ENCODE data around the gene PPP4R1.

Gene PPP4R1

DNA sequence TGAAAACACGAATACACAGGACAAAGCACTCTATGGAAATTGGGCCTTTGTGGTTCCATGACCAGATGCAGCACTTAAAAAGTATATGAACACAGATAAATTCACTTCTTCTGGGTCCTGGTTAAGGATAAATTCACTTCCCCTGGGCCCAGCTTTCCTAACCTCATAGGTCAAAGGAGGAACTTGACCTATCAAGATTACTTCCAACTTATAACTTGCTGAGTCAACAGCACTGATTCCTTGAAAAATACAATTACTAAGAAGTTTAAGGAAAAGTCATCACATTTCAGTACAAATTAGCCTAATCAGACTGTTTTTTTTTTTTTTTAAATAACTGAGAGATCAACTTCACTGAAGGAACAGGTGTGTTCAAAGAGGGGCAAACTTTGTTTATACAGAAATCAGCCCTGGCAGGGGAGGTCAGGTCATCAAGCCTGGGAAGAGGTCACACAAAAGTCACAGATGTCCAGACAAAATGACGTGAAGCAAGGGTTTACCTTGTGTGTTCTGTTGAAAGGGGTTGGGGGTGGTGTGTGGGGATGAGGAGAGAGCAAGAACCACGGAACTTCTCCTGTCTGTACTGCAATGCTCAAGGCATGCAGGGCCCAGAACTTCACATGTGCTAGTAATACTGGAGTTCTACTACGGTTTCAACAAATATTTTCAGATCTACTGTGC is 55.8 kb downstream of the PPP4R1 start:
- H3K36me3 ChIP-seq (ENCODE audit: control insufficient read depth in 5 of 5, insufficient read depth in 5 of 5, low read length in 5 of 5) = peaks cover 41 to 84% (median 73%) of the 10 kb centered on the region in 5 donors
- no peaks in the 10 kb centered on the region for H3K9me3 ChIP-seq (ENCODE audit: control insufficient read depth in 5 of 5, low read length in 5 of 5)
- no peaks in the 10 kb centered on the region for H3K27me3 ChIP-seq (ENCODE audit: control insufficient read depth in 5 of 5, insufficient read depth in 4 of 5, low read length in 5 of 5)
- no peak overlapping the region for H3K4me3 ChIP-seq (ENCODE audit: low read depth in 1 of 5, low read length in 5 of 5)
- H3K4me1 ChIP-seq (ENCODE audit: control insufficient read depth in 5 of 5, insufficient read depth in 5 of 5, low read length in 5 of 5) = peaks cover 0 to 4% (median 0%) of the 10 kb centered on the region in 5 donors
- H3K27ac ChIP-seq (ENCODE audit: low read depth, low read length) = no peak overlapping the region
- H3K9ac ChIP-seq (ENCODE audit: low read length in 5 of 5) = no peak overlapping the region

DNA sequence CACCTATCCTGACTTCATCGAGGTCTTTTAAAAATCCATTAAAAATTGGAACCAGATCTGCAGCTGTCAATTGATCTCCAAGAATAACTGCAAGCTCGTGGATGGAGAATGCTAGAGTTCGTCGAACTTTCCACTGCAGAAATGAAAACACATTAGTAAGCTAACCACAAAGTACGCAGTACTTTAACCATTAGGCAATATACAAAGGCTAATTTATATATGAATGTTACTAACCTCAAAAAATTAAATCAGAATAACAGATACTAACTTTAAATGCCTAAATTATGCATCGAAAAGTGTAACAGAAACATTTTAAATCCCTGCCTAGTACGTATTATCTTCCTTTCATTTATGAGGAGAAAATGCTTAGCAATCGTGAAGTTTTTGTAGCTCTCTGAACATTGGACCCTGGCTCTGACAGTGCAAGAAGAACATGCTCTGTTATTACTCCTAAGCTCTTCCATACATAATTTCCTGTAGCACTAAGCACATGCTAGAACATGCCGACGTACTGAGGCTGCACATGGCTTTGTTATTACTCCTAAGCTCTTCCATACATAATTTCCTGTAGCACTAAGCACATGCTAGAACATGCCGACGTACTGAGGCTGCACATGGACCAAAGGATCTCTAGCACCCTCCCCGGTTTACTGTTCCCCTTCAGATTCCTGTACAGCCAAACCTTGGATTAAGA is 57.0 kb downstream of the PPP4R1 start:
- no peaks in the 10 kb centered on the region for H3K4me1 ChIP-seq (ENCODE audit: control insufficient read depth in 5 of 5, insufficient read depth in 5 of 5, low read length in 5 of 5)
- H3K27ac ChIP-seq (ENCODE audit: low read depth, low read length) = no peak overlapping the region
- H3K27me3 ChIP-seq (ENCODE audit: control insufficient read depth in 5 of 5, insufficient read depth in 4 of 5, low read length in 5 of 5) = no peaks in the 10 kb centered on the region
- no peak overlapping the region for H3K4me3 ChIP-seq (ENCODE audit: low read depth in 1 of 5, low read length in 5 of 5)
- peaks cover 0 to 3% (median 0%) of the 10 kb centered on the region in 5 donors for H3K9me3 ChIP-seq (ENCODE audit: control insufficient read depth in 5 of 5, low read length in 5 of 5)
- no peak overlapping the region for H3K9ac ChIP-seq (ENCODE audit: low read length in 5 of 5)
- H3K36me3 ChIP-seq (ENCODE audit: control insufficient read depth in 5 of 5, insufficient read depth in 5 of 5, low read length in 5 of 5) = peaks cover 45 to 83% (median 72%) of the 10 kb centered on the region in 5 donors

DNA sequence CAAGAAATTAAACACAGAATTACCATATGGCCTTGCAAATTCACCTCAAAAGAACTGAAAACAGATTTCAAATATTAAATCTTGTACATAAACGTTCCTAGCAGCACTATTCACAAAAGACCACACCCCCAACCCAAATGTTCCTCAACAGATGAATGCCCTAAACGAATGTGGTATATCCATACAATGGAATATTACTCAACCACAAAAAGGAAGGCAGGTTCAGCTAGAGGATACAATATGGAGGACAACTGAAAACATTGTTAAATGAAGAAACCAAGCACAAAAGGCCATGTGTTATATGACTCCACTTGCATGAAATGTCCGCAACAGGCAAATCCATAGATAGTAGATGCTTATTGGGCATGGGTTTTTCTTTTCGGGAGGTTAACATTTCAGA is 61.7 kb downstream of the PPP4R1 start:
- Histone ChIP-seq H3K27ac (ENCODE audit: low read depth, low read length) (no peak overlapping the region), H3K4me1 (ENCODE audit: control insufficient read depth in 5 of 5, insufficient read depth in 5 of 5, low read length in 5 of 5) (no peaks in the 10 kb centered on the region), H3K27me3 (ENCODE audit: control insufficient read depth in 5 of 5, insufficient read depth in 4 of 5, low read length in 5 of 5) (no peaks in the 10 kb centered on the region), H3K4me3 (ENCODE audit: low read depth in 1 of 5, low read length in 5 of 5) (no peak overlapping the region), H3K9me3 (ENCODE audit: control insufficient read depth in 5 of 5, low read length in 5 of 5) (peaks cover 0 to 3% (median 0%) of the 10 kb centered on the region in 5 donors), H3K9ac (ENCODE audit: low read length in 5 of 5) (no peak overlapping the region), H3K36me3 (ENCODE audit: control insufficient read depth in 5 of 5, insufficient read depth in 5 of 5, low read length in 5 of 5) (peaks cover 36 to 93% (median 75%) of the 10 kb centered on the region in 5 donors)

DNA sequence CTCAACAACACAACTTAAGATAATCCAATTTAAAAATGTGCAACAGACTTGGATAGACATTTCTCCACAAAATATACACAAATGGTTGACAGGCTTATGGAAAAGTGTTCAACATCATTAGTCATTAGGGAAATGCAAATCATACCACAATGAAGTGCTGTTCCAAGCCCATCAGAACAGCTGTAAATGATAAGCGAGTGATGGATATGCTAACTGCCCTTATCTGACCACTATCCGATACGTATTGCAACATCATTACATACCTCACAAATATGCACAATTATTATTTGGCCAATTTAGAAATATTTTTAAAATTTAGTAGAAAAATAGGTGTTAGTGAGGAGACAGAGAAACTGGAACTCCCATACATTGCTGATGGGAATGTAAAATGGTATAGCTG is 62.2 kb downstream of the PPP4R1 start:
- Histone ChIP-seq H3K4me1 (ENCODE audit: control insufficient read depth in 5 of 5, insufficient read depth in 5 of 5, low read length in 5 of 5) (no peaks in the 10 kb centered on the region), H3K9me3 (ENCODE audit: control insufficient read depth in 5 of 5, low read length in 5 of 5) (peaks cover 0 to 3% (median 0%) of the 10 kb centered on the region in 5 donors), H3K4me3 (ENCODE audit: low read depth in 1 of 5, low read length in 5 of 5) (no peak overlapping the region), H3K27ac (ENCODE audit: low read depth, low read length) (no peak overlapping the region), H3K27me3 (ENCODE audit: control insufficient read depth in 5 of 5, insufficient read depth in 4 of 5, low read length in 5 of 5) (no peaks in the 10 kb centered on the region), H3K36me3 (ENCODE audit: control insufficient read depth in 5 of 5, insufficient read depth in 5 of 5, low read length in 5 of 5) (peaks cover 32 to 93% (median 78%) of the 10 kb centered on the region in 5 donors), H3K9ac (ENCODE audit: low read length in 5 of 5) (no peak overlapping the region)

DNA sequence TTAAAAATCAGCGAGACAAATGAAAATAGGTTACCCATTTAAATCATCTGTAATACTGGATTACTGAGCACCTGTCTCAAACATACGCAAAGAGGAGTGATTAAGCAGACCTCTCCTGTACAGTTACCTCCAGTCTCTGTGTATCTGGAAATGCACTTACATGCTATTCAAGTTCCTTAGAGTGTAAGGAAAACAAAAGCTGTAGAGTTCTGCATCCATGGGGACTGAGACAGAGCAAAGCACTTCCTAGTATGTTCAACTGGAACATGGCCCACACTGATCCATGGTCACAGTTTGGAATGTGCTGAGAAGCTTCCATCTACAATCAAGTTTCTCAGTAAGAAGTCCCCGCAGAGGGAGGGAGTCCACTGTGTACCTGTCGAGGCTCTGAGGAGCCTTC is 63.9 kb downstream of the PPP4R1 start:
- H3K27me3 ChIP-seq (ENCODE audit: control insufficient read depth in 5 of 5, insufficient read depth in 4 of 5, low read length in 5 of 5) = no peaks in the 10 kb centered on the region
- peaks cover 28 to 91% (median 79%) of the 10 kb centered on the region in 5 donors for H3K36me3 ChIP-seq (ENCODE audit: control insufficient read depth in 5 of 5, insufficient read depth in 5 of 5, low read length in 5 of 5)
- H3K9me3 ChIP-seq (ENCODE audit: control insufficient read depth in 5 of 5, low read length in 5 of 5) = peaks cover 0 to 3% (median 0%) of the 10 kb centered on the region in 5 donors
- no peak overlapping the region for H3K9ac ChIP-seq (ENCODE audit: low read length in 5 of 5)
- H3K4me1 ChIP-seq (ENCODE audit: control insufficient read depth in 5 of 5, insufficient read depth in 5 of 5, low read length in 5 of 5) = no peaks in the 10 kb centered on the region
- H3K27ac ChIP-seq (ENCODE audit: low read depth, low read length) = no peak overlapping the region
- no peak overlapping the region for H3K4me3 ChIP-seq (ENCODE audit: low read depth in 1 of 5, low read length in 5 of 5)

DNA sequence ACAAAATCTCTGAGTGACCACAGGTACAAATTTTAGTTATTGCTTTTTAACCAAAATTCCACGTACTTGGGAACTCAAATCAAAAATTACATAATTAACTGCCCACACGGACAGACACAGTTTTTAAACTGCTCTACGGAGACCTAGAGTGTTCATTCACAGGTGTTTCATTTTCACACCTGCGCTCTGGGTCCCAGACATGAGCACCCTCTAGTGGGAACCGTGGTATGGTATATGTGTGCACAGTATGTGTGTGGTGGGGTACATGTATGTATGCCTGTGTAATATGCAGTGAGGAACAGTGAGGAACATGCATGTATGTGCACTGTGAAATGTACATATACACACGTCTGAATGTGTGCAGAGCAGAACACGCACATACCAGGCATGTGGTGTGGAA is 65.0 kb downstream of the PPP4R1 start:
- Histone ChIP-seq H3K4me1 (ENCODE audit: control insufficient read depth in 5 of 5, insufficient read depth in 5 of 5, low read length in 5 of 5) (no peaks in the 10 kb centered on the region), H3K27ac (ENCODE audit: low read depth, low read length) (no peak overlapping the region), H3K36me3 (ENCODE audit: control insufficient read depth in 5 of 5, insufficient read depth in 5 of 5, low read length in 5 of 5) (peaks cover 22 to 89% (median 80%) of the 10 kb centered on the region in 5 donors), H3K9me3 (ENCODE audit: control insufficient read depth in 5 of 5, low read length in 5 of 5) (peaks cover 0 to 3% (median 0%) of the 10 kb centered on the region in 5 donors), H3K9ac (ENCODE audit: low read length in 5 of 5) (no peak overlapping the region), H3K27me3 (ENCODE audit: control insufficient read depth in 5 of 5, insufficient read depth in 4 of 5, low read length in 5 of 5) (no peaks in the 10 kb centered on the region), H3K4me3 (ENCODE audit: low read depth in 1 of 5, low read length in 5 of 5) (no peak overlapping the region)

DNA sequence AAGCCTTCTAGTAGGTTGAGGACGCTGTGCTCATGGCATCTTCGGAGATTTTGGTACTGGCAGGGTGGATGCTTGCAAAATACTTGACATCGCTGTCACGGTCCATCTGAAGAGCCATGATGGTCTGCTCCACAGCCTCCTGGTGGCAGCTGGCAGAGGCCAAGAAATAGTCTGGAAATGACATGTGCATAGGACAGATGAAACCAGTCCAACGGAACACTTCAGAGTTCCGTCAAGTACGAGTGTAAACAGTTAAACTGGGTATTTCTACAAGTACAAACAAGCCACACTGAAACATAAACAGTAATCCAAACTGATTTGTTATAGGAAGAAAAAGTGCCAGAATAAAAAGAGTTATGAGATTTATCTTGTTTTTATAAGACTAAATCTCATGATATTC is 66.6 kb downstream of the PPP4R1 start:
- H3K9me3 ChIP-seq (ENCODE audit: control insufficient read depth in 5 of 5, low read length in 5 of 5) = peaks cover 0 to 3% (median 0%) of the 10 kb centered on the region in 5 donors
- H3K9ac ChIP-seq (ENCODE audit: low read length in 5 of 5) = no peak overlapping the region
- no peaks in the 10 kb centered on the region for H3K4me1 ChIP-seq (ENCODE audit: control insufficient read depth in 5 of 5, insufficient read depth in 5 of 5, low read length in 5 of 5)
- no peak overlapping the region for H3K27ac ChIP-seq (ENCODE audit: low read depth, low read length)
- H3K36me3 ChIP-seq (ENCODE audit: control insufficient read depth in 5 of 5, insufficient read depth in 5 of 5, low read length in 5 of 5) = peaks cover 17 to 77% (median 69%) of the 10 kb centered on the region in 5 donors
- no peaks in the 10 kb centered on the region for H3K27me3 ChIP-seq (ENCODE audit: control insufficient read depth in 5 of 5, insufficient read depth in 4 of 5, low read length in 5 of 5)
- no peak overlapping the region for H3K4me3 ChIP-seq (ENCODE audit: low read depth in 1 of 5, low read length in 5 of 5)

DNA sequence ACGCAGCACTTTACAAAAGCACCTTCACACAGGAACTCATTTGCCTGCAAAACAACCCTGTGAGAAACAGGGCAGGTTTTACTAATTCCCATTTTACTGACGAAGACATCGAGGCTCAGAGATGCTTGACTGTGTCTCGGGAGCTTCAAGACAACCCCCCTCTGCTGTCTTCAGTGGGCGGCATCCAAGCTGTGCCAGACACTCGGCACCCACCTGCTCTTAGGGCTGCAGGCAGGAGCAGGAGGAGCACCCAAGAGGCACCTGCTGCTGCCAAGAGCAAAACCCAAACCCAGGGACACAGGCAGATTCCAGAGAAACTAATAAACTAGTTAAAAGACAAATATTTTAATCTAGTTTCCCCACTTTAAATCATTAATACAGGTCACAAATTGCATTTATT is 67.9 kb downstream of the PPP4R1 start:
- no peak overlapping the region for H3K9ac ChIP-seq (ENCODE audit: low read length in 5 of 5)
- peaks cover 8 to 65% (median 57%) of the 10 kb centered on the region in 5 donors for H3K36me3 ChIP-seq (ENCODE audit: control insufficient read depth in 5 of 5, insufficient read depth in 5 of 5, low read length in 5 of 5)
- no peak overlapping the region for H3K27ac ChIP-seq (ENCODE audit: low read depth, low read length)
- H3K4me3 ChIP-seq (ENCODE audit: low read depth in 1 of 5, low read length in 5 of 5) = no peak overlapping the region
- no peaks in the 10 kb centered on the region for H3K4me1 ChIP-seq (ENCODE audit: control insufficient read depth in 5 of 5, insufficient read depth in 5 of 5, low read length in 5 of 5)
- no peaks in the 10 kb centered on the region for H3K9me3 ChIP-seq (ENCODE audit: control insufficient read depth in 5 of 5, low read length in 5 of 5)
- H3K27me3 ChIP-seq (ENCODE audit: control insufficient read depth in 5 of 5, insufficient read depth in 4 of 5, low read length in 5 of 5) = no peaks in the 10 kb centered on the region

DNA sequence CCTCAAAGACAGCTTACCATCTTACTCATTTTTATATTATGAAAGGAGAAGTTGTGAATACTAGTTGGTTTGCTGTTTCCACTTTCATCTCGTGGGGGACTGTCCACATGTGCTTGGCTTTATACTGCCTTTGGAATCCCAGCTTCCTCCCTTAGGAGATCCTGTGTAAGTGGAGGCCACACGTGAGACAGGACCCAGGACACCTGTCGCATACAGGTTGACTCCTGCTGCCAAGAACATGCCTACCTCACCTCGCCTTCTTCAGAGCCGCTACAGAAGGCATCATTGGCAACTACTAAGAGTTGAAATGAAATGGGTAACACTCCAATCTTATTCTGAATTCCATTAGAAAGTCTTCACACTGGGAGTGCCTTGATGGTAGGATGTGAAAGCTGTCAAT is 69.3 kb downstream of the PPP4R1 start:
- Histone ChIP-seq H3K9me3 (ENCODE audit: control insufficient read depth in 5 of 5, low read length in 5 of 5) (no peaks in the 10 kb centered on the region), H3K4me3 (ENCODE audit: low read depth in 1 of 5, low read length in 5 of 5) (no peak overlapping the region), H3K9ac (ENCODE audit: low read length in 5 of 5) (no peak overlapping the region), H3K4me1 (ENCODE audit: control insufficient read depth in 5 of 5, insufficient read depth in 5 of 5, low read length in 5 of 5) (no peaks in the 10 kb centered on the region), H3K36me3 (ENCODE audit: control insufficient read depth in 5 of 5, insufficient read depth in 5 of 5, low read length in 5 of 5) (peaks cover 4 to 60% (median 50%) of the 10 kb centered on the region in 5 donors), H3K27me3 (ENCODE audit: control insufficient read depth in 5 of 5, insufficient read depth in 4 of 5, low read length in 5 of 5) (no peaks in the 10 kb centered on the region), H3K27ac (ENCODE audit: low read depth, low read length) (no peak overlapping the region)

DNA sequence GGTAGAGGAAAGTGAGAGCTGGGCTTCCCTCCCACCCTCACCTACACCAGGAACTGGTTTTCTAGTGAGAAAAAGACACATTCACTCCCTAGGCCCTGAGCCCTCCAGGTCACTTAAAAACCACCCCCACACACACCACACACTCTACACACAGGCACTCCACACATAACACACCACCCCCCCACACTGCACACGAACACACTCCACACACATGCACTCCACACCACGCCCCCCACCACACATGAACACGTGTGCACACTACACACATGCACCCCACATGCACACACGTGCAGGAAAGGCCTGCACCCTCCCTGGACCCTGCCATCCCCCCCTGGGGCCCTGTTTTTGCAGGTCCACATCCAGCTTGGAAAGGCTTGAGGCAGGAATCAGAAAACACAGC is 71.4 kb downstream of the PPP4R1 start:
- no peak overlapping the region for H3K9ac ChIP-seq (ENCODE audit: low read length in 5 of 5)
- peaks cover 4 to 54% (median 45%) of the 10 kb centered on the region in 5 donors for H3K36me3 ChIP-seq (ENCODE audit: control insufficient read depth in 5 of 5, insufficient read depth in 5 of 5, low read length in 5 of 5)
- H3K27ac ChIP-seq (ENCODE audit: low read depth, low read length) = no peak overlapping the region
- H3K27me3 ChIP-seq (ENCODE audit: control insufficient read depth in 5 of 5, insufficient read depth in 4 of 5, low read length in 5 of 5) = no peaks in the 10 kb centered on the region
- no peaks in the 10 kb centered on the region for H3K4me1 ChIP-seq (ENCODE audit: control insufficient read depth in 5 of 5, insufficient read depth in 5 of 5, low read length in 5 of 5)
- H3K9me3 ChIP-seq (ENCODE audit: control insufficient read depth in 5 of 5, low read length in 5 of 5) = no peaks in the 10 kb centered on the region
- no peak overlapping the region for H3K4me3 ChIP-seq (ENCODE audit: low read depth in 1 of 5, low read length in 5 of 5)
